ENCODE measurements around the gene DYNLT4. TPM values are rescaled to one million over a fixed set of nuclear protein-coding genes. Genes with fewer than 3 reads are reported as not detected.

Gene DYNLT4
- total and polyA plus RNA-seq, 2 of the 8 experiments (the other 6 are each of a cell fraction or from before 2014, with no cell fraction given) = 0.29 TPM; not detected in 1

GRCh38 chr1:44802306-44803061 lies 4.7 kb downstream of the DYNLT4 start (continued):
- no peak for TF ChIP-seq GTF2F1 (IDR thresholded peaks at IDR 0.05; ENCODE audit: borderline replicate concordance, low read depth, low read length)
